Heart right ventricle (tissue), 16 donors: Measurements from ENCODE around the gene HAND1. TPM values are rescaled to one million over a fixed set of nuclear protein-coding genes. Genes with fewer than 3 reads are reported as not detected.
A peak's percentile ranks its signal among the peaks of the same experiment; 100 is the strongest.

Experiments
- ATAC-seq, 8 donors: fragments of 200-7000 bp; cut with Tn5 transposase; one replicate each; pipeline ENCODE4 v1.9.1; 2020; ENCODE audit warnings: mild to moderate bottlenecking in 8 of 8, moderate library complexity in 8 of 8, moderate number of reproducible peaks in 1 of 8
- DNase-seq, 2 donors: peaks; one replicate each; pipeline ENCODE4 v3.0.0-alpha.2; 2020
- H3K27ac ChIP-seq, 10 donors: fragments of 200-600 bp; sonication (generic) in 2 of 10; one replicate each; pipeline versions ENCODE4 v1.5.0 to v1.8.0; 2020 to 2022; ENCODE audit warnings: mild to moderate bottlenecking in 3 of 10
- H3K27me3 ChIP-seq, 7 donors: fragments of 200-600 bp; one replicate each; pipeline ENCODE4 v1.8.0; 2021 to 2022; ENCODE audit warnings: mild to moderate bottlenecking in 2 of 7
- H3K36me3 ChIP-seq, 9 donors: fragments of 200-600 bp; sonication (generic) in 1 of 9; one replicate each; pipeline versions ENCODE4 v1.5.0 to v1.8.0; 2020 to 2022; ENCODE audit warnings: mild to moderate bottlenecking in 2 of 9
- H3K4me1 ChIP-seq, 9 donors: fragments of 200-600 bp; sonication (generic) in 1 of 9; one replicate each; pipeline versions ENCODE4 v1.5.0 to v1.8.0; 2020 to 2022; ENCODE audit warnings: mild to moderate bottlenecking in 4 of 9
- H3K4me3 ChIP-seq, 10 donors: fragments of 200-600 bp; sonication (generic) in 2 of 10; one replicate each; pipeline versions ENCODE4 v1.5.0 to v1.8.0; 2020 to 2022; ENCODE audit warnings: mild to moderate bottlenecking in 7 of 10, moderate library complexity in 2 of 10
- H3K9me3 ChIP-seq, 11 donors: fragments of 200-600 bp in 10 of 11; sonication (generic) in 2 of 11; one replicate each; pipeline versions ENCODE4 v1.5.0 to v1.8.0; 2013 to 2022; ENCODE audit warnings: mild to moderate bottlenecking in 2 of 11, control low read depth in 1 of 11, moderate library complexity in 1 of 11
- CTCF ChIP-seq, 9 donors: fragments of 200-600 bp; sonication (generic) in 2 of 9; IDR thresholded peaks; one replicate each; pipeline versions ENCODE4 v1.5.0 to v1.8.0; 2021 to 2022; ENCODE audit warnings: antibody characterized with exemption in 9 of 9, mild to moderate bottlenecking in 5 of 9, moderate library complexity in 1 of 9
- WGBS, 2 donors: extraction: QIAGEN DNeasy Blood & Tissue Kit; methylation state at CpG; one replicate each; pipeline ENCODE4 v1.1.7; 2013; ENCODE audit warnings: inconsistent platforms in 1 of 2; 5-methylcytosine and 5-hydroxymethylcytosine counted together
- intact Hi-C, 10 donors: fragments of 100-400 bp; cut with DNase I; formaldehyde crosslinking; loops; one replicate each; pipeline versions ENCODE4 v1.11.1 to v1.14.2; 2022
- polyA plus RNA-seq, 2 donors: library from polyadenylated mRNA; stranded (reverse); fragments of 200-250 nt; gene quantifications; one replicate each; pipeline ENCODE4 v1.2.3, GENCODE V29; 2013
- total RNA-seq, 10 donors: library from RNA; stranded (reverse); fragmentation: NEBNext Ultra II Directional in 3 of 10; extraction: Animal tissue kit (Norgen Biotek cat#: 25700) in 3 of 10; gene quantifications; one replicate each; pipeline versions ENCODE4 v1.2.1 to v1.2.4, GENCODE V29; 2021 to 2023
- donor health status: Arrhythmogenic right ventricular cardiomyopathy.
- donor health status: ischemic (EF 13 %, LVEDD 7.1; RV severe dilation, severe dysfunction).
- donor health status: healthy with polysubstance abuse.
- donor health status: DM: no; HTN: yes; CAD: no.
- donor health status: DM: no; HTN: no; CAD: no.
- donor health status: ischemic (EF 25% LVEDD 6.9; RV normal size, moderate dysfunction).
- donor health status: ischemic (EF 25% LVEDD 5.7; RV mildly dilated, moderate dysfunction).
- donor health status: healthy.
- donor health status: DM: yes; HTN: yes; CAD: no.
- donor health status: Ischemic cardiomyopathy.
- donor health status: ischemic (EF 35%, LVEDD 5.7; RV mildly dilated, moderate dysfunction).
- donor health status: nonischemic (EF 11% LVEDD 7.7; RV severe dilation, severe dysfunction).
- donor health status: DM: yes; HTN: yes; CAD: no.
- donor health status: PGD.
- donor health status: ischemic (EF 29% LVEDD 5.4; RV normal size, mild dysfunction).
- donor health status: nonischemic (EF 23%, LVEDD 6.1; RV moderate dilation, normal function).

Gene HAND1
- total and polyA plus RNA-seq, 12 donors, result 16.8 to 33.0 (median 24.6) TPM

GRCh38 chr5:154506716-154507080 lies 28.7 kb upstream of the HAND1 start:
- 77 to 78% methylated on average over 11 of the region's 11 CpGs for WGBS, 2 donors
- Histone ChIP-seq H3K4me1 (no peaks in the 10 kb centered on the region), H3K4me3 (no peak overlapping the region), H3K27me3 (peaks cover 0 to 48% (median 12%) of the 10 kb centered on the region in 7 donors), H3K36me3 (no peaks in the 10 kb centered on the region), H3K27ac (no peak overlapping the region), H3K9me3 (no peaks in the 10 kb centered on the region)
- no peak for TF ChIP-seq CTCF (IDR thresholded peaks at IDR 0.05)
- DNase-seq (no peak), ATAC-seq (no peak)
- intact Hi-C loops, result no loop called here

- Histone ChIP-seq H3K9me3 (no peaks in the 10 kb centered on the region), H3K27me3 (peaks cover 0 to 49% (median 12%) of the 10 kb centered on the region in 7 donors), H3K27ac (no peak overlapping the region), H3K36me3 (no peaks in the 10 kb centered on the region), H3K4me1 (no peaks in the 10 kb centered on the region), H3K4me3 (no peak overlapping the region)
- ATAC-seq (peak in 1 of 8 donors; percentile 20), DNase-seq (no peak)
- intact Hi-C loops, result no loop called here
- WGBS, 2 donors, result 74 to 84% methylated on average over 8 of the region's 8 CpGs
- no peak for TF ChIP-seq CTCF (IDR thresholded peaks at IDR 0.05)
Observed at GRCh38 chr5:154506049-154506715, 28.2 kb upstream of the HAND1 start.

- no peak overlapping the region for H3K4me3 ChIP-seq
- WGBS, 2 donors, result 53 to 65% methylated on average over 10 of the region's 10 CpGs
- H3K36me3 ChIP-seq, result no peaks in the 10 kb centered on the region
- DNase-seq, result no peak
- peaks cover 0 to 43% (median 9%) of the 10 kb centered on the region in 7 donors for H3K27me3 ChIP-seq
- no peak overlapping the region for H3K27ac ChIP-seq
- no peak for TF ChIP-seq CTCF (IDR thresholded peaks at IDR 0.05)
- no peaks in the 10 kb centered on the region for H3K9me3 ChIP-seq
- H3K4me1 ChIP-seq, result no peaks in the 10 kb centered on the region
- intact Hi-C loops, result no loop called here
- ATAC-seq, result no peak
Observed at GRCh38 chr5:154505567-154505966, 27.5 kb upstream of the HAND1 start.

- no peak overlapping the region for H3K4me3 ChIP-seq
- peaks cover 0 to 39% (median 8%) of the 10 kb centered on the region in 7 donors for H3K27me3 ChIP-seq
- H3K9me3 ChIP-seq, result no peaks in the 10 kb centered on the region
- no peak for TF ChIP-seq CTCF (IDR thresholded peaks at IDR 0.05)
- intact Hi-C loops, result no loop called here
- WGBS, 2 donors, result 94 to 96% methylated on average over 2 of the region's 2 CpGs
- DNase-seq (no peak), ATAC-seq (no peak)
- H3K36me3 ChIP-seq, result no peaks in the 10 kb centered on the region
- no peaks in the 10 kb centered on the region for H3K4me1 ChIP-seq
- no peak overlapping the region for H3K27ac ChIP-seq
Observed at GRCh38 chr5:154503698-154504039, 25.6 kb upstream of the HAND1 start.
